GM13977 (cell line): ENCODE data around the gene KCNF1.

Experiments
- DNase-seq: peaks from one replicate; pipeline ENCODE4 v3.0.0; 2012; ENCODE audit warnings: low spot score
- CTCF ChIP-seq: IDR thresholded peaks from 2 replicates; pipeline ENCODE4 v1.5.1; 2012; ENCODE audit warnings: mild to moderate bottlenecking, control low read depth; ENCODE audit not compliant: insufficient read depth; ENCODE audit errors: extremely low read depth, missing control alignments
- in situ Hi-C: fragments of 300-500 bp; cut with MboI; formaldehyde crosslinking; loops from one replicate; pipeline ENCODE4 v1.12.0; 2022; ENCODE audit warnings: low sequenced_read_pairs, low pct_unique_long_range_greater_than_20kb, mixed read lengths, inconsistent platforms; ENCODE audit not compliant: unreplicated experiment

Gene KCNF1

GRCh38 chr2:10931710-10932255 is 20.0 kb downstream of the KCNF1 start:
- TF ChIP-seq CTCF = no peak
- no peak for DNase-seq
- in situ Hi-C loops = no loop called here

- in situ Hi-C loops = no loop called here
- TF ChIP-seq CTCF = no peak
- DNase-seq = no peak
Measured at GRCh38 chr2:10932345-10933151, 20.8 kb downstream of the KCNF1 start.

- TF ChIP-seq CTCF = no peak
- in situ Hi-C loops = no loop called here
- DNase-seq = no peak
Measured at GRCh38 chr2:10933700-10934225, 22.0 kb downstream of the KCNF1 start.

GRCh38 chr2:10934308-10934978 is 22.7 kb downstream of the KCNF1 start:
- in situ Hi-C loops = no loop called here

GRCh38 chr2:10934979-10935350 is 23.2 kb downstream of the KCNF1 start:
- in situ Hi-C loops = no loop called here
- no peak for DNase-seq
- no peak for TF ChIP-seq CTCF

More at GRCh38 chr2:10934308-10934978, 22.7 kb downstream of the KCNF1 start:
- TF ChIP-seq CTCF = no peak
- no peak for DNase-seq

GRCh38 chr2:10935366-10935918 is 23.7 kb downstream of the KCNF1 start:
- no peak for TF ChIP-seq CTCF
- no peak for DNase-seq
- in situ Hi-C loops = no loop called here
